ENCODE data around the gene ECEL1.
"Not testable (repeated sequence)": the region's sequence is repeated elsewhere in the genome, so short reads cannot be mapped to it uniquely, and the experiment has no call there.

Gene ECEL1, protein sequence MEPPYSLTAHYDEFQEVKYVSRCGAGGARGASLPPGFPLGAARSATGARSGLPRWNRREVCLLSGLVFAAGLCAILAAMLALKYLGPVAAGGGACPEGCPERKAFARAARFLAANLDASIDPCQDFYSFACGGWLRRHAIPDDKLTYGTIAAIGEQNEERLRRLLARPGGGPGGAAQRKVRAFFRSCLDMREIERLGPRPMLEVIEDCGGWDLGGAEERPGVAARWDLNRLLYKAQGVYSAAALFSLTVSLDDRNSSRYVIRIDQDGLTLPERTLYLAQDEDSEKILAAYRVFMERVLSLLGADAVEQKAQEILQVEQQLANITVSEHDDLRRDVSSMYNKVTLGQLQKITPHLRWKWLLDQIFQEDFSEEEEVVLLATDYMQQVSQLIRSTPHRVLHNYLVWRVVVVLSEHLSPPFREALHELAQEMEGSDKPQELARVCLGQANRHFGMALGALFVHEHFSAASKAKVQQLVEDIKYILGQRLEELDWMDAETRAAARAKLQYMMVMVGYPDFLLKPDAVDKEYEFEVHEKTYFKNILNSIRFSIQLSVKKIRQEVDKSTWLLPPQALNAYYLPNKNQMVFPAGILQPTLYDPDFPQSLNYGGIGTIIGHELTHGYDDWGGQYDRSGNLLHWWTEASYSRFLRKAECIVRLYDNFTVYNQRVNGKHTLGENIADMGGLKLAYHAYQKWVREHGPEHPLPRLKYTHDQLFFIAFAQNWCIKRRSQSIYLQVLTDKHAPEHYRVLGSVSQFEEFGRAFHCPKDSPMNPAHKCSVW

DNA sequence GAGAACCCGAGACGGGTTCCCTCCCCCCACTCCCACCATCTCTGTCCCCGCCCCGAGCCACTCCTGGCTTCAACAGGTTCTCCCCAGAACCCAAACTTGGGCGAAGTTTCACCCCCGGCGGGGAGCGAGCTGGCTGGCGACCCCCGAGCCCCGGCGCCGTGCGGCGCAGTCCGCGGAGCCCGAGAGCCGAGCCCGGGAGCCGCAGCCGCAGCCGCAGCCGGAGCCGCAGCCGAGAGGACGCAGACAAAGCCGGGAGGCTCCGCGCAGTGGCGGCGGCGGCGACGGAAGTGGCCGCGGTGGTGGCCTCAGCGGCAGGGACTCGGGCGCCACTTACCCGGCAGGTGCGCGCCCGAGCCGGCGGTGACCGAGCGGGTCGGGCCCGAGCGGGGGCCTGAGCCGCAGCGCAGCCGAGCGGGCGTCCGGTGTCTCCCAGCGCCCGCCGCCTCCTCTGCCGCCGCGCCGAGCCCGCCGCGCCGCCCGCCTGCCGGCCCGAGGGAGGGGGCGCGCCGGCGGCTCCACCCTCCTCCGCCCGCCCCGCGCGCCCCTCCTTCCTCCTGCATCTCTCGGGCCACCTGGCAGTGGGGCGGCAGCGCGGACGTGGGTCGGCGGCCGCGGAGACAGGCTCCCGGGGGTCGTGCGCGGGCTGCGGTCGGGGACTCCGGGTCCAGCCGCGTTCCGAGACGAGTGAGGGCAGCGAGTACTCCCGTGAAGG lies at the start of gene ECEL1:
ECEL1 (minus strand) TSS at position 450 of the 712 bp plus-strand sequence. CDS start 1,181 bp downstream, outside the sequence.
- DNase-seq (ENCODE audit: low spot score) = peak; percentile 32

DNA sequence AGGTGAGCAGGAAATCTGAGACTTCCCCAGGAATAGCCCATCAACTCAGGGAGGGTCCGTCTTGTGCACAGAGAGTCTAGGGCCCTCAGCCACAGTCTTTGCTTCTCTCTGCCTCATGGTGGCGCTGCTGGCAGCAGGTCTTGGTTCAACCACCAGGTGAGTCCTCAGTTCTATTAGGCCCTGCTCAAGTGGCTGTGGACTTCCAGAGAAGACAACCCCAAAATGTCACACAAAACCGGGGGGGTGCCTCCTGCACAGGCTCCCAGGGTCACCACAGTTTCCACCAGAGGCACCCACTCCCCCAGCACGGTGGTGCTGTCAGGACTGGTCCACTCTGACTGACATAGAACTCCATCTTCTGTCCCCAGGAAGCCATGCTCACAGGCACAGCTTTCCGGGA lies 49.4 kb upstream of the ECEL1 start:
- DNase-seq (ENCODE audit: low spot score) = peak; percentile 41

DNA sequence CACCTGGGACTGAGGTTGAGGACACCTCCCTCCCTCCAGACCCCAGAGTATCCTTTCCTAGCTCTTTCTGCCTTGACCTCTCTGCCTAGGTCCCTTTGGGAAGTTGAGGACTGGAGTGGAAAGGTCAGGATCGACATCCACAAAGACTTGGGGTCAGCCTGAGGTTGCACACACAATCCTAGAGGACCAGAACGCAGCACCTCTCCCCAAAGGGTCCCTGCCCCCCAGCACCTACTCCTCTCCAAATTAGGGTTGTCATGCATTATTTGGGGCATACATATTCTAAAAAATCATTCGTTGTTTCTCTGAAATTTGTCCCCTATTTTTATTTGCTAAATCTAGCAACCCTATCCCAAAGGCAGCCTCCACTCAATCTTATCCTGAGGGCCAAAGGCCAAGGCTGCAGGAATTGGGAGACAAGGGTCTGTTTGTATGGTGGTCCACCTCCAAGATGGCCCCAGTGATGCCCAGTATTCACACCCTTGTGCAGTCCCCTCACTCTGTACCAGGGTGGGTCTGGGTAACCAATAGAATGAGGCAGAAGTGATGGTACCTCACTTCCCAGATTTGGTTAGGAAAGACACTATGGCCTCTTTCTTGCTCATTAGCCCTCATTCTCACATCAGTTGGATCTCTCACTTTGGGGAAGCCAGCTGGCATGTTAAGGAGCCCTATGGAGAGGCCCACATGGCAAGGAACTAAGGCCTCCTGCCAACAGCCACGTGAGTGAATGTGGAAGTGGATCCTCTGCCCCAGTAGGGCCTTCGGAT lies 48.3 kb upstream of the ECEL1 start:
- no peak for DNase-seq (ENCODE audit: low spot score)

DNA sequence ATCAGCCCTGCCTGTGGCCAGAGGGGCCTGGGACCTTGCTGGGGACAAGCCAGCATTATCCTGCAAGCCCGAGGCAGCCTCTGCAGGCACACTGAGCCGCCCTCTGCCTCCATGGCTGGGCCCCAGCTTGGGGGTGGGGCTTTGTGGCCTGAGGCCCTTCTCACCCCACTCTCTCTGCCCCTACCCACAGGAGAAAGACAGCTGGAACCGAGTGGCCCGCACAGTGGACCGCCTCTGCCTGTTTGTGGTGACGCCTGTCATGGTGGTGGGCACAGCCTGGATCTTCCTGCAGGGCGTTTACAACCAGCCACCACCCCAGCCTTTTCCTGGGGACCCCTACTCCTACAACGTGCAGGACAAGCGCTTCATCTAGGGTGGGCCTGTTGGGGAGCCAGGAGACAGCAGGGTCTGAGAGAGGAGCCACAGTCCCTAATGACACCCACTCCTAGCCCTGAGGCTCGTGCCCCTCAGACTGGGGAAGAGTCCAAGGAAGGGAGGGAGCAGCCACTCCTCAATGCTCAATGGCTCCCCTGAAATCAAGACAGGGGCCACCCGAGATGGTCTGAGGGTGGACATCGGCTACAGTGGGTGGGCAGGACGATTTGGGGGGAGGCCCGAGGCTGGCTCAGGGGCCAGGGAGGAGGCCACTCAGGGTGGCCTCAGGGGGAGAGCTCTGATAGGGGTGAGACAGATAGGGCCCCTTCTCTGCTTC lies 47.5 kb upstream of the ECEL1 start:
- DNase-seq (ENCODE audit: low spot score) = no peak

DNA sequence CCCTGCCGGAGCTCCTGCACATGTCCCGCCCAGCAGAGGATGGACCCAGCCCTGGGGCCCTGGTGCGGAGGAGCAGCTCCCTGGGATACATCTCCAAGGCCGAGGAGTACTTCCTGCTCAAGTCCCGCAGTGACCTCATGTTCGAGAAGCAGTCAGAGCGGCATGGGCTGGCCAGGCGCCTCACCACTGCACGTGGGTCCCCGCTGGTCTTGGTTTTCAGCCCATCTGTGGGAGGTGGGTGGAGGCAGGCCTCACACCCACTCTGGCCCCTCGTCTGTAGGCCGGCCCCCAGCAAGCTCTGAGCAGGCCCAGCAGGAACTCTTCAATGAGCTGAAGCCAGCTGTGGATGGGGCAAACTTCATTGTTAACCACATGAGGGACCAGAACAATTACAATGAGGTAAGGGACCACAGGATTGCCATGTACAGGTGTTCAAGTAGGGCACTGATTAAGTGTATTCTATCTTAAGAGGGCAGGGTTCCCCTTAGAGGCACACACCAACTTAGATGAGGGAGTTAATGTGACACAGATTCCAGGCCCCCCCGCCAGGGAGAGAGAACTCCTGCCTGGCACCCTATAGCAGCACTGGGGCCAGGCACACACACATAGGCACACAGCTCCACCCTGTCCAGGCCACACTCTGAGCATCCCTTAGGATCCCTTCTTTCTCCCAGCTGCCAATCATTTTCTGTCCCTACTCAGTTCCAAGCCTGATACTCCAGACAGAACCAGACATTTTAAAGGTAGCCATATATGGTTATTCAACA lies 46.5 kb upstream of the ECEL1 start:
- no peak for DNase-seq (ENCODE audit: low spot score)

DNA sequence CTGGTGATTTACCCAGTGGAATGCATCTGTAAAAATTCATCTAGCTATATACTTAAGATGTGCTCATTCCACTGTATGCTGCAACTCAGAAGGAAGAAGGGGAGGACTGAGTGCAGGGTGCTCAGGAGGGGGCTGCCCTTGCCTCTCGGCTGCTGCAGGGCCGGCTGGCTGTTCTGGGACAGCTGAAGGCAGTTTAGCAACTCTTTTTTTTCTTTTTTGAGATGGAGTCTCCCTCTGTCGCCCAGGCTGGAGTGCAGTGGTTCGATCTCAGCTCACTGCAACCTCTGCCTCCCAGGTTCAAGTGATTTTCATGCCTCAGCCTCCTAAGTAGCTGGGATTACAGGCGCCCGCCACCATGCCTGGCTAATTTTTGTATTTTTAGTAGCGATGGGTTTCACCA lies 45.2 kb upstream of the ECEL1 start:
- DNase-seq (ENCODE audit: low spot score) = not testable (repeated sequence)

DNA sequence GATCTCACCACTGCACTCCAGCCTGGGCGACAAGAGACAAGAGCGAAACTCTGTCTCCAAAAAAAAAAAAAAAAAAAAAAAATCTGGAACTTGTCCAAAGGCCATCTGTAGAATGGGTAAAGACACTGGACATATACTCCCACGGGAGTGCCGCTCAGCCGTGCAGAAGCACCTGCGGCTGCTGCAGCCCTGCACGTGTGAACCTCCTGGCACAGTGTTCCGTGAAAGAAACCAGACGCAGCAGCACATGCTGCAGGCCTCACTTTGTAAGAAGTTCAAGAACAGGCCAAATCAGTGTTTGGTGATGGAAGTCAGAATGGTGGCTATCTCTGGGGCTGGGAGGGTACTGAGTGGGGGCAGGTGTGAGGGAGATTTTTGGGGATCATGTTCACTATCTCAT lies 44.8 kb upstream of the ECEL1 start:
- DNase-seq (ENCODE audit: low spot score) = no peak

DNA sequence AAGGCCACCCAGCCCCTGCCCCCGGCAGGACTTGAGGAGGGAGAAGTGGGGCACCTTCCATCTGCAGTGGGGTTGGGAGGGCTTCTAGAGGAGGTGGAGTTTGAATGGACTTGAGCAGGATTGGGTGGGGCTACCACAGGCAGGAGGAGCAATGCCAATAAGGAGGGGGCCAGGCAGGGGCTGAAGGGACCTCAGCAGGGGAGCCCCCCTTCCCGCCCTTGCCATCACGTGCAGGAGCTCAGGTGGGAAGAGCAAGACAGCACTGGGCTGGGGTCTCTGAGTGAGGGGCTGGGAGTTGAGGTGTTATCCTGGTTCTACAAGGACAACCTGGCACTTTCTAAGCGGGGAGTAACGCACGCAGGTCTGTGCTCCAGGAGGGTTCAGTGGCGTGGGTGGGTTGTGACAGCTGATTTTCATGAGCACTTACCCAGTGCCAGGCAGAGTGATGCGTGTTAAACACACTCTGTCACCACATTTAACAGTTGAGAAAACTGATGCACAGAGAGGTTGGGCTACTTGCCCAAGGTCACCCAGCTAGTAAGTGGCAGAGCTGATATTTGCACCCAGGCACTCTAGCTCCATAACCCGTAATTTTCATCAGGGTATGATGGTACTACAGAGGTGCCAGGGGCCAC lies 43.1 kb upstream of the ECEL1 start:
- no peak for DNase-seq (ENCODE audit: low spot score)

DNA sequence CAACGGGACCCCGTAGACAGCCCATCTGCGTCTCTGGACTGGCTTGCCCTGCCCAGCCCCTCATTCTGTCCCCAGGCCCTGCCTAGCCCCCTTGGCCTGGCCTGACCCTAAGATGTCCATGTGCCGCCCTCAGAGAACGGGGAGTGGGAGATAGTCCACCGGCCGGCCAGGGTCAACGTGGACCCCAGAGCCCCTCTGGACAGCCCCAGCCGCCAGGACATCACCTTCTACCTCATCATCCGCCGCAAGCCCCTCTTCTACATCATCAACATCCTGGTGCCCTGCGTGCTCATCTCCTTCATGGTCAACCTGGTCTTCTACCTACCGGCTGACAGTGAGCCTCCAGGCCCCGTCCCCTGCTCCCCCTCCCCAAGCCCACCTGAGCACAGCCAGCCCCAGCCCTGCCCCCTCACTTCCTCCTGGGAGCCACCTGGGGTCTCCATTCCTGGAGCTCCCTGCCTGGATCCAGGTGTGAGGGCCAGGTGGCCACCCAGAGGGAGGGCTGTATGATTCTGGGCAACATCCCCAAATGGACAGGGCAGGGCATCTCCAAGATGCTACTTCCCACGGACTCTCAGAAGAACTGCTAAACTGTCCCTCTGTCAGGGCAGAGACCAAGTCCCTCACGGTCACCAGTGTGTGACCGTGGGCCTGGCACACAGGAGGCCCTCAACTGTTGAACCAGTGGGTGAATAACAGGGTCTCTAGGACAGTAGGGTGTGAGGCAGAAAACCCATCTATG lies 42.3 kb upstream of the ECEL1 start:
- no peak for DNase-seq (ENCODE audit: low spot score)

DNA sequence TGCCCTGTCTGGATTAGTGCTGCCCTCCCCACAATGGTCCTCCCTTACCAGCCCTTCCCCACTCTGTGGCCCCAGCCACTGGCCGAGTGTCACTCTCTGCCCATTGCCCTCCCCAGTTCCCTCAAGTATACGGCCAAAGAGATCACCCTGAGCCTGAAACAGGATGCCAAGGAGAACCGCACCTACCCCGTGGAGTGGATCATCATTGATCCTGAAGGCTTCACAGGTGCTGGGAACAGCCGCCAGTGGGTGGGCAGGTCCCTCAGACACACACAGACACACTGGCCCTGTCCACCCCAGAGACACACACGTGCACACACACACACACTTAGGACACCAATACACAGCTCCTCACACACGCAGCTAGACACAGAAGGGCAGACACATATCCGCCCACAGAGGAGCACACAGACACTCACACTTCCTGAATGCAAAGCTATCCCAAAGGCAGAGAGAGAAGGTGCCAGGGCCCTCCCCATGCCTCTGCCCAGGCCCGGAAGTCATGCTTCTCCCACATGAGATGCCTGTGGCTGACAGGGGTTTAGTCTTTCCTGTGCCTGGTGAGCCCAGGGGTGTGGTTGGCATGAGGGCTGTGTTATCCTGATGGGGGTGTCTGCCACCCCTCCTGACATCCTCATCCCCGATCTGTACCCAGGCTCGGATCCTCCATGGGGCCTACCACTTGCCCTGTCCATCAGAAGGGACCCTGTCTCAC lies 41.3 kb upstream of the ECEL1 start:
- no peak for DNase-seq (ENCODE audit: low spot score)

DNA sequence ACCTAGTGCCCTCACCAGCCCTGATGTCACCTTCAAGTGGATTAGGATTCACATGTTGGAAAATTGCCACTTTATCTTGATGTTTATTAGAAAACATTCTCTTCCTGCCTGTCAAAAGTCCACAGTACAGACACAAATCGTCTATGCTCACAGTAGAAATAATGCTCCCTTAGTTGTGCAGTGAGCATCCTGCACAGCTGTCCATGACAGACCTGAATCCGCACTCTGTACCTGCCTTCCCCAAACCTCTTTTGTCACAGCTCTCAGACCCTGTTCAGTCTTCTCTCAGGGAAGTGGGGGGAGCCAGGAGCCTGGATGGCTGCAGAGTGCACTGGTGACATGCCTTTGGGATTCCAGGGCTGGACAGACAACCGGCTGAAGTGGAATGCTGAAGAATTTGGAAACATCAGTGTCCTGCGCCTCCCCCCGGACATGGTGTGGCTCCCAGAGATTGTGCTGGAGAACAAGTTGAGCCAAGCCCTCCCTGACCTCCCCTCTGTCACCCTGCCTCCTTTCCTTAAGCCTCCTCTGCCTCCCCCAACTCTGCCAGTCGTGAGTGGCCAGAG lies 40.4 kb upstream of the ECEL1 start:
- DNase-seq (ENCODE audit: low spot score) = no peak

DNA sequence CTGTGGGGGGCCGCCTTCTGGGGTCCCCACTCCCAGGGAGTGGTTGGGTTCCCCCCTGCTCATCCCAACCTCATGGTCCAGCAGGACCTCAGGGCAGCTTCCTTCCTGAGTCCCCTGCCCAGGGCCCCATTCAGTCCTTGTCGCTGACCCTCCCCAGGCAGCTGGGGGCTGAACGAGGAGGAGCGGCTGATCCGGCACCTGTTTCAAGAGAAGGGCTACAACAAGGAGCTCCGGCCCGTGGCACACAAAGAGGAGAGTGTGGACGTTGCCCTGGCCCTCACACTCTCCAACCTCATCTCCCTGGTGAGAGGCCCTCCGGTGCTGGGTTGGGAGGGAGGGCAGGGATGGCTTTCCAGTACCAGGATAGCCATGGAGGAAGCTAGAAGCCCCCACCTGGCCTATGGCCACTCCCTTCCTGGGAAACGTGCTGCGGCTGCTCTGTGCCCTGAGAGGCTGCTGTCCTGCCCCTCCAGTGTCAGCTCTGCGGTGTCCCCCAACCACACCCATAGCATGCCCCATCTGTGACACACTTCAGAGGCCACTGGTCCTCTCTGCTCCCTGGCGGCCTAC lies 38.8 kb upstream of the ECEL1 start:
- DNase-seq (ENCODE audit: low spot score) = no peak

DNA sequence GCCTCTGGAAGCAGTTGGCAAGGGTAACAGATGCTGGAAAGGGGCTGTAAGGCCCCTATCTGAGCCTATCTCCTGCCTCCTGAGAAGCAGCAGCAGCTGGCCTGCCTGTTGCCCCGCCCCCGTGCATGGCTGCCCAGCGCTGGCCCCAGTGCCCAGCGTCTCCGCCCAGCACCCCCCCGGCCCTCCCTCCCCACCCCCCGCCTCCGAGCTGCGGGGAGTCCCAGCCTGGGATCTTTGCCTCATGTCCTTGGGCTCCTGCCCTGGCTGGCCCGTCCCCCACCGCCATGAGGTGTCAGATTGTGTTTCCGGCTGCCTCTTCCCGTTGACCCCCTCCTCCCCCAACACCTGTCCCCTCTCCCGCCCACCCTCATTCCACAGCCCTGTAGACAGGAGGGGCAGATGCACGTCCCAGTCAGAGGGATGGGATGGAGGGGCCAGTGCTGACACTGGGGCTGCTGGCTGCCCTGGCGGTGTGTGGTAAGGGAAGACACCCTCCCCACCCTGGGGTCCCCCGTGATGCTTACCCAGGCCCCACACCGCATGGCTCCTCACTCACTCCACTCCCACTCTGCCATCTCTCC lies 38.2 kb upstream of the ECEL1 start, which contains the start of gene CHRND:
CHRND (plus strand) TSS at position 370 of the 581 bp plus-strand sequence; CDS start at position 426, 56 bp downstream.
- no peak for DNase-seq (ENCODE audit: low spot score)

DNA sequence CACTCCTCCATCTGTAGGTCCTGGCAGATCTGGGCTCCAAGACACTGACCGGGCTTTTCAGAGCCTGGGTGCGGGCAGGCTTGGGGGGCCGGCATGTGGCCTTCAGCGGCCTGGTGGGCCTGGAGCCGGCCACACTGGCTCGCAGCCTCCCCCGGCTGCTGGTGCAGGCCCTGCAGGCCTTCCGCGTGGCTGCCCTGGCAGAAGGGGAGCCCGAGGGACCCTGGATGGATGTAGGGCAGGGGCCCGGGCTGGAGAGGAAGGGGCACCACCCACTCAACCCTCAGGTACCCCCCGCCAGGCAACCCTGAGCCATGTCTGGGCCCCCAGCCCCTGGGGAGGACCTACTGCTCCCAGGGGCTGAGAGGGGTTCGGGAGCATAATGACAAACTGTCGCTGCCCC lies 37.6 kb upstream of the ECEL1 start:
- DNase-seq (ENCODE audit: low spot score) = no peak

DNA sequence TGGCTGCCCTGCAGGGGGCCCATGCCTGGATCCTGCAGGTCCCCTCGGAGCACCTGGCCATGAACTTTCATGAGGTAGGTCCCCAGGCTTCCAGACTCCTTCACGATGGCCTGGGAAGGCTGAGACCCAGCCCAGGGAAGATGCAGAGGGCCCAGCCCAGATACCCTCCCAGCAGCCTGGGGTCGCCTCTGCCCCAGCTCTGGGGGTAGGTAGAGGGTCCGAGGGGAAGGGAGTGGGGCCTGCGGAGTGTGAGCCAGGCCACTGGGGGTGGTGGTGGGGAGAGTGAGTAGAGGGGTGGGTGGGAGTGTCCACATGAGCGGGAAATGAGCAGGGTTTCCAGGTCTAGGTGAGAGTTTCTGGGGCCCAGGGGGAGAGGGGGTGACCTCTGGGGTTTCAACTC lies 37.1 kb upstream of the ECEL1 start:
- no peak for DNase-seq (ENCODE audit: low spot score)

DNA sequence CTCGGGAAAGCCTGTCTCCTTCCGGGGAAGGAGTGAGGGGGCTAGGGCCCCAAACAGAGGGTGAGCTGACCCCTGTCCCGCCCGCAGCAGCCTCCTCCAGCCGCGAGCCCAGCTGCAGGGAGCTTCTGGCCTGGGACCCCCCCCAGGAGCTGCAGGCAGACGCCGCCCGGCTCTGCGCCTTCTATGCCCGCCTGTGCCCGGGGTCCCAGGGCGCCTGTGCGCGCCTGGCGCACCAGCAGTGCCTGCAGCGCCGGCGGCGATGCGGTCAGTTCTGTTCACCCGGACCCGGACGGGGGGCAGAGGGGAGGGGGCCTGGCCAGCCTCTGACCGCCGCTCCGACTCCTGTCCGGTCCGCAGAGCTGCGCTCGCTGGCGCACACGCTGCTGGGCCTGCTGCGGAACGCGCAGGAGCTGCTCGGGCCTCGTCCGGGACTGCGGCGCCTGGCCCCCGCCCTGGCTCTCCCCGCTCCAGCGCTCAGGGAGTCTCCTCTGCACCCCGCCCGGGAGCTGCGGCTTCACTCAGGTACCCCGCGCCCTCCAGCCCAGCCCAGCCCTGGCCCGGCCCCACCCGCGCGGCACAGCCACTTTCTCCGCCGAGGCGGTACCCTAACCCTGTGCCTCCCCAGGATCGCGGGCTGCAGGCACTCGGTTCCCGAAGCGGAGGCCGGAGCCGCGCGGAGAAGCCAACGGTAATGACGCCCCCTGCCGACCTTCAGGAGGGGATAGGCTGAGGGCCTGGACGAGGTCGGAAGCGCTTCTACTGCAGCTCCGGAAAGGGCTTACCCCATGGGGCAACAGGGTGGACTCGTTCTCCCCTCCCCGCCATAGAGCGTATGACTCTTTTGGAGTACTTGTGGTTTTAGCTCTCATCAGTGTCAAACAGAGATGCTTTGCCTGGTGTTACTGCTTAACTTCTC lies 36.3 kb upstream of the ECEL1 start:
- peak; percentile 54 for DNase-seq (ENCODE audit: low spot score)

DNA sequence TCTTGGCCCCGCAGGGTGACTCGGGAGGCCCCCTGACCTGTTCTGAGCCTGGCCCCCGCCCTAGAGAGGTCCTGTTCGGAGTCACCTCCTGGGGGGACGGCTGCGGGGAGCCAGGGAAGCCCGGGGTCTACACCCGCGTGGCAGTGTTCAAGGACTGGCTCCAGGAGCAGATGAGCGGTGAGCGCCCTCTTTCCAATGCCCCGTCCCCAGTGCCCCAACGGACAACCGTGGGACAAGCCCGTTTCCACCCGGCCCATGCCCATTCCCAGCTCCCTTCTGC lies 35.7 kb upstream of the ECEL1 start:
- no peak for DNase-seq (ENCODE audit: low spot score)
